AG04449 (cell line): ENCODE results near the gene SOX10.

ENCODE experiments used
- CTCF ChIA-PET: fragments of 350-600 bp; formaldehyde crosslinking; extraction: SDS; loops from one replicate; lab custom pipeline; 2021; ENCODE audit warnings: antibody characterized with exemption; lab: Yijun Ruan, JAX
- POLR2A ChIA-PET: fragments of 400-600, 350-600 bp; formaldehyde crosslinking; extraction: SDS; loops from one replicate; lab custom pipeline; 2020; ENCODE audit warnings: antibody characterized with exemption, inconsistent platforms; lab: Yijun Ruan, JAX
- DNase-seq: peaks from one replicate; pipeline ENCODE4 v3.0.0-alpha.2; 2010; ENCODE audit warnings: low read depth, low spot score
- H3K4me3 ChIP-seq: 2 replicates; pipeline ENCODE4 v1.5.1; 2011; ENCODE audit warnings: low read depth, mild to moderate bottlenecking, control low read depth, low read length
- TF ChIP-seq, protein P1 (sequence below): IDR thresholded peaks from one replicate; pipeline ENCODE4 v1.5.1; 2011; ENCODE audit warnings: mild to moderate bottlenecking, moderate library complexity, low read length, control low read depth, inconsistent platforms; ENCODE audit not compliant: insufficient read depth; ENCODE audit errors: missing control alignments

The SOX10 gene

DNA sequence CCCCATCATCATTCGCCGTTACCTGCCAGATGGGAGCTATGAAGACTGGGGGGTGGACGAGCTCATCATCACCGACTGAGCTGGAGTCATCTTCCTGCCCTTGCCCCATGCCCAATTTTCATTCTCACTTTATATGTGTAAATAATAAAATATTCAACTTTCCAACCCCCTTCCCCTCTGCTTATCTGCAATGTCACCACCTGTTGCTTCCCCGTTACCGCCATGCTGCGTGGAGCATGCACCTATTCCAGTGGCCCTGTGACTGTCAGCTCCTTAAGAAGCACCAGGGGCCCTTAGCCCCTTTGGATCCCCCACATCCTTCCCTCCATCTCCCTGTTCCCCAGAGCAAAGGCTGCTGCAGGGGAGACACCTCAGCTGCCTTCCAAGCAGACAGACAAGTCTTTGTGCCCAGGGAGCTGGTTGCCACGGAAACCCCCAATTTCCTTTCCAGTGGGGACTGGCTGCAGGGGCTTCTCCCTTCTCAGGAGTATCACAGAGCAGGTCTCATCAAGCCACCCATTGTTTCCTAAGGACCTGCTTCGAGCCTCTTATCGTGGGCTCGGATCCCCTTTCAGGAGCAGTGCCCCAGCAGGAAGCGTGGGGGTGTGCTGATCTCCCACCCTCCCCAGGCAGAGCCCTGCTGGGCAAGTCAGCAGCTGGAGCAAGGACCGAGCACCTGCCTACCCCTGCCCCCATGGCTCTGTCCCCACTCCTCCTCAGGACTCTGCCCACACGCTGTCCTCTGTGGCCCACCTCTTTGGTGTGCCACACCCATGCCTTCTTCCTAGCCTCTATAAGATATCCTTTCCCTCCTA, 16.5 kb downstream of the SOX10 start:
- no peak overlapping the region for H3K4me3 ChIP-seq
- POLR2A ChIA-PET: interaction anchor here (0.6 kb wide), 1 partner anchor 18 kb away, joined by 3 read pairs; no protein-coding TSS in a partner anchor
- CTCF ChIA-PET: interaction anchor here (0.8 to 7.0 kb wide), 10 partner anchors 9 to 150 kb away, joined by 3 to 101 read pairs (median 4); partner anchors contain the start of genes C22orf23 and POLR2F
- TF ChIP-seq, protein P1, sequence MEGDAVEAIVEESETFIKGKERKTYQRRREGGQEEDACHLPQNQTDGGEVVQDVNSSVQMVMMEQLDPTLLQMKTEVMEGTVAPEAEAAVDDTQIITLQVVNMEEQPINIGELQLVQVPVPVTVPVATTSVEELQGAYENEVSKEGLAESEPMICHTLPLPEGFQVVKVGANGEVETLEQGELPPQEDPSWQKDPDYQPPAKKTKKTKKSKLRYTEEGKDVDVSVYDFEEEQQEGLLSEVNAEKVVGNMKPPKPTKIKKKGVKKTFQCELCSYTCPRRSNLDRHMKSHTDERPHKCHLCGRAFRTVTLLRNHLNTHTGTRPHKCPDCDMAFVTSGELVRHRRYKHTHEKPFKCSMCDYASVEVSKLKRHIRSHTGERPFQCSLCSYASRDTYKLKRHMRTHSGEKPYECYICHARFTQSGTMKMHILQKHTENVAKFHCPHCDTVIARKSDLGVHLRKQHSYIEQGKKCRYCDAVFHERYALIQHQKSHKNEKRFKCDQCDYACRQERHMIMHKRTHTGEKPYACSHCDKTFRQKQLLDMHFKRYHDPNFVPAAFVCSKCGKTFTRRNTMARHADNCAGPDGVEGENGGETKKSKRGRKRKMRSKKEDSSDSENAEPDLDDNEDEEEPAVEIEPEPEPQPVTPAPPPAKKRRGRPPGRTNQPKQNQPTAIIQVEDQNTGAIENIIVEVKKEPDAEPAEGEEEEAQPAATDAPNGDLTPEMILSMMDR: no peak
- no peak for DNase-seq

- ChIA-PET CTCF (interaction anchor here (0.8 to 7.0 kb wide), 7 partner anchors 8 to 149 kb away, joined by 3 to 101 read pairs (median 52); partner anchors contain the start of genes C22orf23 and POLR2F), POLR2A (no interaction called here)
- no peak overlapping the region for H3K4me3 ChIP-seq
- TF ChIP-seq, protein P1: no peak
- no peak for DNase-seq
These were observed 17.2 kb downstream of the SOX10 start for GRCh38 chr22:37967147-37967546.

DNA sequence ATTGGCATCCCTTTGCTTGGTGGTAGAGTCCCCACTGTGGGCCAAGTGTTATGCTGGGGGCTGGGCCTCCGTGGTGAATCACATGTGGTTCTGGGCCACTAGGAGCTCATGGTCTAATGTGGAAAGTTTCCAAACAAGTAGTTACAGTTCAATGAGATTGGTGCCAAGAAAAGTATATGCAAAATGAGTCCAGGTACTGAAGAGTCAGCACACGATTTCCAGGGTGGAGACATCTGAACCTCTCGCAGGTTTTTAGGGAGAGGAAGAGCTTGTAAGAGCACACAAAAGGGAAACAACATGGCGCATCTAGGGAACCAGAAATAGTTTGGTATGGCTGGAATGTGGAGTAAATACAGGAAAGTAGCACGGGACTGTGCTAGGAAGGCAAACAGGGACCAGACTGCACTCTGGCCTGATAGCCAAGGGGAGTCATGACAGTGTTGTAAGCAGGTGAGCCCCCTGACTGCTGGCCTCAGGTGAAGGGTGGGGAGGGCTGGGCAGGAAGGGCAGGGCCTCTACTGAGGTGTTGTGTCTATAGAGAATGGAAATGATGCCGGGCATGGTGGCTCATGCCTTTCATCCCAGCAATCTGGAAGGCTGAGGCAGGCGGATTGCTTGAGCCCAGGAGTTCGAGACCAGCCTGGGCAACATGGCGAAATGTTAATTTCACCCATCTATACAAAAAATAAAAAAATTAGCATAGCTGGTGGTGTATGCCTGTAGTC, 18.3 kb downstream of the SOX10 start:
- TF ChIP-seq, protein P1: no peak
- no peak for DNase-seq
- H3K4me3 ChIP-seq: no peak overlapping the region
- POLR2A ChIA-PET: no interaction called here
- CTCF ChIA-PET: interaction anchor here (0.6 to 7.0 kb wide), 29 partner anchors 10 to 159 kb away, joined by 3 to 101 read pairs (median 5); partner anchors contain the start of genes ANKRD54, C22orf23, GCAT and MICALL1

- no peak for DNase-seq
- POLR2A ChIA-PET: no interaction called here
- CTCF ChIA-PET: interaction anchor here (0.7 to 2.8 kb wide), 2 partner anchors 27 to 143 kb away, joined by 3 to 12 read pairs; no protein-coding TSS in a partner anchor
- TF ChIP-seq, protein P1: no peak
- H3K4me3 ChIP-seq: no peak overlapping the region
These were observed 23.3 kb downstream of the SOX10 start for GRCh38 chr22:37961062-37961461.

DNA sequence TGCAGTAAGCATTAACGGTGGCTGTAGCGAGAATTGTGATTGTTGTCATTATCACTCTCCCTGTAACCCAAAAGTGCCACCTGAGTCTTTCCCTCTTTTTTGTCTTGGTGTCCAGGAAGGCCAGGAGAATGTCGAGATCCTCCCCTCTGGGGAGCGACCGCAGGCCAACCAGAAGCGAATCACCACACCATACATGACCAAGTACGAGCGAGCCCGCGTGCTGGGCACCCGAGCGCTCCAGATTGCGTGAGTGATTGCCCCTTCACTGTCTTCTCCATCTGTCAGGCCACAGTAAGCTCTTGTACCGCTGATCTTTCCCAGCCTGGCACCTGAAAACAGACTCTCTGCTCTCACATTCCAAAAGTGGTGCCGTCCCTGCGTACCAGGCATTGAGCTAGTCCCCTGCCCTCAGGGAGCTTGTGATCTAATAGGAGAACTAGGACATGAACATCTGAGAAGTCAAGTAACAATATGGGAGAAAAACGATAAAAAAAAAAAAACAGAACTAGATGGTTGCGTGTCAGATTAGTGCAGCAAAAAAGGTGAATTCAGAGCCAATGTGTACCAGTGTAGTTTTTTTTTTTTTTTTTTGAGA, 25.0 kb downstream of the SOX10 start:
- CTCF ChIA-PET: interaction anchor here (1.0 to 2.9 kb wide), 6 partner anchors 8 to 142 kb away, joined by 3 to 10 read pairs (median 4); no protein-coding TSS in a partner anchor
- TF ChIP-seq, protein P1: no peak
- H3K4me3 ChIP-seq: no peak overlapping the region
- POLR2A ChIA-PET: interaction anchor here (1.5 kb wide), 1 partner anchor 72 kb away, joined by 3 read pairs; no protein-coding TSS in a partner anchor
- DNase-seq: no peak
